ENCODE results near the gene APLF. TPM values are rescaled to one million over a fixed set of nuclear protein-coding genes. Genes with fewer than 3 reads are reported as not detected.

The APLF gene
- total and polyA plus RNA-seq, 3 experiments from 2014 or later = 1.9 to 4.0 (median 3.6) TPM

- H3K4me3 Mint-ChIP-seq = no peak overlapping the region
- peaks cover 6 to 22% (median 11%) of the 10 kb centered on the region in 5 donors for H3K9me3 Mint-ChIP-seq
- Histone ChIP-seq H3K36me3 (ENCODE audit: insufficient read depth, low read length) (no peaks in the 10 kb centered on the region), H3K27me3 (ENCODE audit: insufficient read depth, low read length, poor library complexity, severe bottlenecking) (no peaks in the 10 kb centered on the region), H3K9me3 (ENCODE audit: low read length) (no peaks in the 10 kb centered on the region), H3K4me3 (ENCODE audit: low read length) (no peak overlapping the region), H3K4me1 (ENCODE audit: insufficient read depth, low read length) (no peaks in the 10 kb centered on the region), H3K27ac (ENCODE audit: low read depth, low read length) (no peak overlapping the region)
- no peak for DNase-seq
- H3K27ac Mint-ChIP-seq = no peak overlapping the region
- ChIA-PET CTCF (interaction anchor here (1.3 kb wide), 1 partner anchor 255 kb away, joined by 3 read pairs; no protein-coding TSS in a partner anchor), POLR2A (no interaction called here)
- H3K27me3 Mint-ChIP-seq = peaks cover 3 to 10% of the 10 kb centered on the region in 2 donors
- H3K36me3 Mint-ChIP-seq = peaks cover 2 to 20% (median 3%) of the 10 kb centered on the region in 3 donors
- no peaks in the 10 kb centered on the region for H3K4me1 Mint-ChIP-seq
These were observed 145.6 kb downstream of the APLF start for GRCh38 chr2:68612765-68613519.

DNA sequence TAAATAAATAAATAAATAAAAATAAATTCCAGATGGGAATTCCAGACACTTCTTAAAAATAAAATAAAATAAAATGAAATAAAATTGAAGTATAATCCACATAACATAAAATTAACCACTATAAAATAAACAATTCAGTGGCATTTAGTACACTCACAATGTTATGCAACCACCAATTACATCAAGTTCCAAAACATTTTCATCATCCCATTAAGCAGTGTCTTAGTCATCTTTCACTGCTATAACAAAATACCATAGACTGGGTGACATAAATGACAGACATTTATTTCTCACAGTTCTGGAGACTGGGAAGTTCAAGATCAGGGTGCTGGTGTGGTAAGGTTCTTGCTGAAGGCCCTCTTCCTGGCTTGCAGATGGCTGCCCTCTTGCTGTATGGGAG is 153.4 kb downstream of the APLF start:
- no peak for DNase-seq
- H3K27me3 ChIP-seq (ENCODE audit: insufficient read depth, low read length, poor library complexity, severe bottlenecking) = no peaks in the 10 kb centered on the region
- H3K9me3 ChIP-seq (ENCODE audit: low read length) = no peaks in the 10 kb centered on the region
- Mint-ChIP-seq H3K4me3 (no peak overlapping the region), H3K36me3 (peaks cover 0 to 27% (median 0%) of the 10 kb centered on the region in 3 donors), H3K9me3 (peaks cover 0 to 29% (median 8%) of the 10 kb centered on the region in 5 donors), H3K4me1 (peaks cover 0 to 2% (median 0%) of the 10 kb centered on the region in 3 donors), H3K27ac (no peak overlapping the region), H3K27me3 (peaks cover 2 to 8% of the 10 kb centered on the region in 2 donors)
- no peak overlapping the region for H3K4me3 ChIP-seq (ENCODE audit: low read length)
- H3K27ac ChIP-seq (ENCODE audit: low read depth, low read length) = no peak overlapping the region
- H3K36me3 ChIP-seq (ENCODE audit: insufficient read depth, low read length) = no peaks in the 10 kb centered on the region
- ChIA-PET CTCF (no interaction called here), POLR2A (no interaction called here)
- no peaks in the 10 kb centered on the region for H3K4me1 ChIP-seq (ENCODE audit: insufficient read depth, low read length)

- Mint-ChIP-seq H3K27ac (no peak overlapping the region), H3K9me3 (peaks cover 2 to 27% (median 5%) of the 10 kb centered on the region in 5 donors), H3K4me1 (peaks cover 0 to 2% (median 0%) of the 10 kb centered on the region in 3 donors), H3K4me3 (no peak overlapping the region), H3K36me3 (peaks cover 0 to 38% (median 0%) of the 10 kb centered on the region in 3 donors), H3K27me3 (peaks cover 10 to 24% of the 10 kb centered on the region in 2 donors)
- Histone ChIP-seq H3K27me3 (ENCODE audit: insufficient read depth, low read length, poor library complexity, severe bottlenecking) (no peaks in the 10 kb centered on the region), H3K4me3 (ENCODE audit: low read length) (no peak overlapping the region), H3K27ac (ENCODE audit: low read depth, low read length) (no peak overlapping the region), H3K4me1 (ENCODE audit: insufficient read depth, low read length) (no peaks in the 10 kb centered on the region), H3K36me3 (ENCODE audit: insufficient read depth, low read length) (no peaks in the 10 kb centered on the region), H3K9me3 (ENCODE audit: low read length) (no peaks in the 10 kb centered on the region)
- DNase-seq = no peak
- POLR2A ChIA-PET = no interaction called here
- CTCF ChIA-PET = no interaction called here
These were observed 156.4 kb downstream of the APLF start for GRCh38 chr2:68623820-68624219.

- peaks cover 4 to 14% (median 8%) of the 10 kb centered on the region in 5 donors for H3K9me3 Mint-ChIP-seq
- peaks cover 12 to 27% of the 10 kb centered on the region in 2 donors for H3K27me3 Mint-ChIP-seq
- DNase-seq = no peak
- Histone ChIP-seq H3K27ac (ENCODE audit: low read depth, low read length) (no peak overlapping the region), H3K4me1 (ENCODE audit: insufficient read depth, low read length) (no peaks in the 10 kb centered on the region), H3K9me3 (ENCODE audit: low read length) (no peaks in the 10 kb centered on the region), H3K27me3 (ENCODE audit: insufficient read depth, low read length, poor library complexity, severe bottlenecking) (no peaks in the 10 kb centered on the region), H3K4me3 (ENCODE audit: low read length) (no peak overlapping the region), H3K36me3 (ENCODE audit: insufficient read depth, low read length) (no peaks in the 10 kb centered on the region)
- ChIA-PET CTCF (no interaction called here), POLR2A (no interaction called here)
- H3K27ac Mint-ChIP-seq = no peak overlapping the region
- no peaks in the 10 kb centered on the region for H3K4me1 Mint-ChIP-seq
- H3K4me3 Mint-ChIP-seq = no peak overlapping the region
- peaks cover 0 to 31% (median 0%) of the 10 kb centered on the region in 3 donors for H3K36me3 Mint-ChIP-seq
These were observed 160.2 kb downstream of the APLF start for GRCh38 chr2:68627615-68628014.

Other genes starting within 250 kb of the APLF start
- 10 to 100 TPM; 85.0 to 86.1 TPM for gene PPP3R1, start 215.1 kb upstream of the APLF start, total RNA-seq
- gene PPP3R1, start 215.1 kb upstream of the APLF start, polyA plus RNA-seq = 4.2 TPM
- gene CNRIP1, start 147.6 kb upstream of the APLF start, total RNA-seq = under 1 TPM in 1 of 2 experiments, not detected in 1; 0.11 TPM
- gene CNRIP1, start 147.6 kb upstream of the APLF start, polyA plus RNA-seq = not detected
- 10 to 100 TPM; 21.3 to 23.0 TPM for gene PLEK, start 102.3 kb upstream of the APLF start, total RNA-seq
- gene PLEK, start 102.3 kb upstream of the APLF start, polyA plus RNA-seq = 135 TPM
- 1 to 10 TPM; 1.5 to 1.6 TPM for gene FBXO48, start 291 bp upstream of the APLF start, total RNA-seq
- 0.79 TPM for gene FBXO48, start 291 bp upstream of the APLF start, polyA plus RNA-seq
- under 1 TPM in 1 of 2 experiments, not detected in 1; 0.09 TPM for gene PROKR1, start 176.0 kb downstream of the APLF start, total RNA-seq
- gene PROKR1, start 176.0 kb downstream of the APLF start, polyA plus RNA-seq = not detected

All from CD8-positive, alpha-beta memory T cell (primary cell).